WTC11 (cell line): Measurements from ENCODE around the gene PIK3C2G. TPM values are rescaled to one million over a fixed set of nuclear protein-coding genes. Genes with fewer than 3 reads are reported as not detected.

Experiments used
- ATAC-seq: fragments of 200-7000 bp; cut with Tn5 transposase; 2 replicates; pipeline ENCODE4 v1.10.0; 2021; ENCODE audit warnings: mild to moderate bottlenecking, moderate library complexity
- CTCF ChIA-PET: fragments of 300-600 bp; sonication (Branson Sonifier 250); formaldehyde crosslinking; loops from one replicate; lab custom pipeline; 2021; ENCODE audit warnings: antibody characterized with exemption; lab: Charles Lee
- POLR2A ChIA-PET: fragments of 350-600 bp; sonication (Branson Sonifier 250); formaldehyde crosslinking; loops from one replicate; lab custom pipeline; 2021; ENCODE audit warnings: antibody characterized with exemption; lab: Charles Lee
- DNase-seq: peaks from one replicate; pipeline ENCODE4 v3.0.0; 2021; ENCODE audit warnings: low spot score
- H3K27ac Mint-ChIP-seq: 2 replicates; pipeline ENCODE4 v1.8.0; 2021; ENCODE audit warnings: mixed read lengths
- H3K27me3 Mint-ChIP-seq: 2 replicates; pipeline ENCODE4 v1.8.0; 2021; ENCODE audit warnings: low read depth, mild to moderate bottlenecking, moderate library complexity, mixed read lengths
- H3K36me3 Mint-ChIP-seq: 2 replicates; pipeline ENCODE4 v1.8.0; 2021; ENCODE audit warnings: mixed read lengths
- H3K4me1 Mint-ChIP-seq: 2 replicates; pipeline ENCODE4 v1.8.0; 2022; ENCODE audit warnings: mixed read lengths
- H3K4me3 Mint-ChIP-seq: 2 replicates; pipeline ENCODE4 v1.8.0; 2021; ENCODE audit warnings: mild to moderate bottlenecking, moderate library complexity, mixed read lengths
- H3K9me3 Mint-ChIP-seq: 2 replicates; pipeline ENCODE4 v1.8.0; 2021; ENCODE audit warnings: mixed read lengths
- AFF4 ChIP-seq: sonication (generic); formaldehyde crosslinking; IDR thresholded peaks from 2 replicates; pipeline ENCODE4 v1.8.1; 2023; ENCODE audit warnings: mild to moderate bottlenecking, missing genetic modification reagents, borderline replicate concordance
- ATF2 ChIP-seq: sonication (generic); formaldehyde crosslinking; IDR thresholded peaks from 2 replicates; pipeline ENCODE4 v1.8.1; 2022; ENCODE audit warnings: low read depth, missing genetic modification reagents, borderline replicate concordance
- CBFB ChIP-seq: sonication (generic); formaldehyde crosslinking; IDR thresholded peaks from 2 replicates; pipeline ENCODE4 v1.8.1; 2022; ENCODE audit warnings: mild to moderate bottlenecking, low read depth, missing genetic modification reagents
- ELF4 ChIP-seq: sonication (generic); formaldehyde crosslinking; IDR thresholded peaks from 2 replicates; pipeline ENCODE4 v1.8.1; 2022; ENCODE audit warnings: low read depth, mild to moderate bottlenecking, moderate library complexity, missing genetic modification reagents
- ESRRA ChIP-seq: sonication (generic); formaldehyde crosslinking; IDR thresholded peaks from 2 replicates; pipeline ENCODE4 v1.8.1; 2022; ENCODE audit warnings: mild to moderate bottlenecking, missing genetic modification reagents, borderline replicate concordance
- FOXK1 ChIP-seq: sonication (generic); formaldehyde crosslinking; IDR thresholded peaks from 2 replicates; pipeline ENCODE4 v1.8.0; 2022; ENCODE audit warnings: mild to moderate bottlenecking, moderate library complexity, missing genetic modification reagents
- JUN ChIP-seq: sonication (generic); formaldehyde crosslinking; IDR thresholded peaks from 2 replicates; pipeline ENCODE4 v1.8.0; 2023; ENCODE audit warnings: mild to moderate bottlenecking, missing genetic modification reagents
- MXD4 ChIP-seq: fragments of 250-450 bp; sonication (Bioruptor Pico); IDR thresholded peaks from 2 replicates; pipeline ENCODE4 v1.8.0; 2021; ENCODE audit warnings: mild to moderate bottlenecking, moderate library complexity, borderline replicate concordance
- NR2C2 ChIP-seq: sonication (generic); formaldehyde crosslinking; IDR thresholded peaks from 2 replicates; pipeline ENCODE4 v1.8.0; 2022; ENCODE audit warnings: mild to moderate bottlenecking, missing genetic modification reagents
- OVOL2 ChIP-seq: fragments of 250-450 bp; sonication (Bioruptor Pico); IDR thresholded peaks from 2 replicates; pipeline ENCODE4 v1.9.0; 2021; ENCODE audit warnings: mild to moderate bottlenecking, borderline replicate concordance
- TEAD1 ChIP-seq: sonication (generic); formaldehyde crosslinking; IDR thresholded peaks from 2 replicates; pipeline ENCODE4 v1.8.0; 2022; ENCODE audit warnings: mild to moderate bottlenecking, missing genetic modification reagents
- USF1 ChIP-seq: sonication (generic); formaldehyde crosslinking; IDR thresholded peaks from 2 replicates; pipeline ENCODE4 v1.8.0; 2022; ENCODE audit warnings: mild to moderate bottlenecking, missing genetic modification reagents
- ZNF425 ChIP-seq: fragments of 250-450 bp; sonication (Bioruptor Pico); conservative IDR thresholded peaks from 2 replicates; pipeline ENCODE4 v1.9.0; 2021; ENCODE audit warnings: mild to moderate bottlenecking
- ZSCAN18 ChIP-seq: fragments of 250-450 bp; sonication (Bioruptor Pico); IDR thresholded peaks from 2 replicates; pipeline ENCODE4 v2.1.2; 2022; ENCODE audit warnings: mild to moderate bottlenecking, moderate library complexity
- total RNA-seq: library from RNA; stranded (reverse); gene quantifications from 3 replicates; pipeline ENCODE4 v1.2.3, GENCODE V29; 2021
- TF ChIP-seq, protein P1 (sequence below): fragments of 250-450 bp; sonication (Bioruptor Pico); IDR thresholded peaks from 2 replicates; pipeline ENCODE4 v1.9.0; 2021; ENCODE audit warnings: mild to moderate bottlenecking

Gene PIK3C2G
- total RNA-seq, 1 experiment from 2014 or later = not detected

GRCh38 chr12:18340786-18341185 is 79.5 kb downstream of the PIK3C2G start (continued):
- no peak for TF ChIP-seq AFF4 (CRISPR knock-in tag)

DNA sequence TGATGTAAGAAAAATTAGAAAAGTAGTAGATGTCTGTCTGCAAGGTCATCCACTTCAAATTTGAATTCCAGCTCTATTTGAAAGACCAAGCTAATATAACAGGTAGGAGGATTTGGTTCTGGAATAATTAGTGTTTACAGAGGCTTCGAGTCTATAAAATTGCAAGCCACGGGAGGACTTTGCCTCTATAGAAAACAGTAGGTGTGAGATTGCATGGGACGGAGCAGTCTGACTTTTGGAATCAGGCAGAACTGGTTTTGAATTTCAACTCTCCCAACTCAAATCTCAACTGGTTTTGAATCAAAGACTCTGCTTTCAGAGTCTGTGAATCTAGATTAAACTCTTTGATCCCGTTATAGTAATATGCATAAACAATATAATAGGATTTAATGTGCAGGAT is 82.4 kb downstream of the PIK3C2G start:
- DNase-seq (no peak), ATAC-seq (no peak)
- H3K4me3 Mint-ChIP-seq = no peak overlapping the region
- ChIA-PET CTCF (no interaction called here), POLR2A (no interaction called here)
- no peak overlapping the region for H3K27ac Mint-ChIP-seq
- H3K27me3 Mint-ChIP-seq = no peaks in the 10 kb centered on the region
- H3K9me3 Mint-ChIP-seq = peaks cover under 1% of the 10 kb centered on the region; the same call in 1 of the 2 replicates
- no peaks in the 10 kb centered on the region for H3K4me1 Mint-ChIP-seq
- TF ChIP-seq USF1 (CRISPR knock-in tag) = no peak
- no peak for TF ChIP-seq ZSCAN18 (CRISPR knock-in tag)
- no peak for TF ChIP-seq NR2C2
- no peak for TF ChIP-seq ZNF425 (CRISPR knock-in tag)
- no peak for TF ChIP-seq JUN
- no peak for TF ChIP-seq MXD4
- no peak for TF ChIP-seq ATF2
- TF ChIP-seq ESRRA (CRISPR knock-in tag) = no peak
- no peak for TF ChIP-seq OVOL2 (CRISPR knock-in tag)
- no peak for TF ChIP-seq TEAD1
- H3K36me3 Mint-ChIP-seq = no peaks in the 10 kb centered on the region

DNA sequence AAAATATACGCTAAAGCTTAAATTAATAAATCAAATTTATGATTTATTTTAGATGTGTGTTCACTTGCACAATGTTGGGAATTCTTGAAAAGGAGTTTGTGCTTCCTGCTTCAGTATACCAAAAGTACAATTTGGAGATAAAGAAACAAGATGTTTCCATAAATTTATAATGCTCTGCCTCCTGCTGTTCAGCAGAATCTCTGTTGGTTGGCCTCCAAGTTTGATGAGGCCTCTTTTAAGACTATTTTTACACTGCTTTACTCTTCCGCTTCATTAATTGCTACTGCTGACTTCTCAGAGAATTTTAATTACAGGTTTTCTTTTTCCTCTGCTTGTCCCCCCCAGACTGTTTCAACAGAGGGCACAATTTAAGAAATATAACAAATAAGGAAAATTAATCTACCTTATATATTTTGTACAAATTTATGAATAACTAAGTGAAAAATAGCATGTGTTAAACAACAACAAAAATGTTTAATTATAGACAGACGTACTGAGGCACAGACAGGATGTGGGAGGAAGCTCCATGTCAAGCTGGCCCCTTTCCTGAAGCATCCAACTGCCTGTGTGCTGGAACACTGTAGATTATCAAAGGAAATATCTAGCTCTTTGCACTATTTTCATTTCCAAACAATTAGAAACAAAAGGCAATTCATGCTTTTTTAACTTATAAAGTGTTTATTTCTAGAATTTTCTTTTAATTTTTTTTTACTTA is 83.9 kb downstream of the PIK3C2G start:
- no peak for DNase-seq
- Mint-ChIP-seq H3K27ac (no peak overlapping the region), H3K4me1 (no peaks in the 10 kb centered on the region)

More for the DNA sequence above, 83.9 kb downstream of the PIK3C2G start:
- H3K27me3 Mint-ChIP-seq = no peaks in the 10 kb centered on the region
- peaks cover 4% of the 10 kb centered on the region; the same call in 1 of the 2 replicates for H3K9me3 Mint-ChIP-seq
- ChIA-PET POLR2A (no interaction called here), CTCF (no interaction called here)
- H3K36me3 Mint-ChIP-seq = no peaks in the 10 kb centered on the region
- no peak for TF ChIP-seq NR2C2
- TF ChIP-seq FOXK1 (CRISPR knock-in tag) = no peak
- TF ChIP-seq CBFB (CRISPR knock-in tag) = no peak
- TF ChIP-seq, protein P1, sequence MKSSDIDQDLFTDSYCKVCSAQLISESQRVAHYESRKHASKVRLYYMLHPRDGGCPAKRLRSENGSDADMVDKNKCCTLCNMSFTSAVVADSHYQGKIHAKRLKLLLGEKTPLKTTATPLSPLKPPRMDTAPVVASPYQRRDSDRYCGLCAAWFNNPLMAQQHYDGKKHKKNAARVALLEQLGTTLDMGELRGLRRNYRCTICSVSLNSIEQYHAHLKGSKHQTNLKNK = no peak
- no peak for TF ChIP-seq ELF4 (CRISPR knock-in tag)
- ATAC-seq = no peak
- H3K4me3 Mint-ChIP-seq = no peak overlapping the region
